EL (cell line): ENCODE results near the gene STK16.
"Not testable (repeated sequence)": the region's sequence is repeated elsewhere in the genome, so short reads cannot be mapped to it uniquely, and the experiment has no call there.

ENCODE experiments used
- DNase-seq: peaks from one replicate; pipeline ENCODE4 v3.0.0-alpha.2; 2016

Gene STK16

DNA sequence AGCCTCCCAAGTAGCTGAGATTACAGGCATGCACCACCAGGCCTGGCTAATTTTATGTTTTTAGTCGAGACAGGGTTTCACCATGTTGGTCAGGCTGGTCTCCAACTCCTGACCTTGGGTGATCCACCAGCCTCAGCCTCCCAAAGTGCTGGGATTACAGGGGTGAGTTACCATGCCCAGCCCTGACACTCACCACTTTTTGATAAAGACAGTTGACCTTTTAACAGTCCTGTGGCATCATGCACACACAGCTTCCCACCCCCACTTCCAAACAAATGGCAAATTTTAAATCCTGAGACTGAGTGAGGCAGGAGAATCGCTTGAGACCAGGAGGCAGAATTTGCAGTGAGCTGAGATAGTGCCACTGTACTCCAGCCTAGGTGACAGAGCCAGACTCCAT lies 27.7 kb downstream of the STK16 start:
- peak; percentile 43 for DNase-seq

DNA sequence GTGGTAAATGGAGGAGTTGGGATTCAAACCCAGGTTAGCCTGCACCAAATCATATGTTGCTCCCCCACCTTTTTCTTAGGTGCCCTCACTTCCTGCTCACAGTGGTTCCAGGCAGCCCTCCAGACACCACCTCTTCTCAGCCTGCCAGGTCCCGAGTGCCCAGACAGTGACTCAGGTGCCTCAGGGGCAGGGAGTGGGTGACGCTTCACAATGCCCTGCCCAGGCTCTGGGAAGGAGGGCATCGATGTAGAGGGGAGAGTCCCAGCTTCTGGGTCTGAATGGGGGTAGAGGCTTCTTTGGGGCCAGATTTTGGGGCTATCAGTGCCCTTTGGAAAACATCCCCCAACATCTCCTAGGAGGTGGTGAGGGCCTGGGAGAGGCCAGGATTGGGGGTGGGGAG lies 28.7 kb downstream of the STK16 start:
- DNase-seq = peak; percentile 65

DNA sequence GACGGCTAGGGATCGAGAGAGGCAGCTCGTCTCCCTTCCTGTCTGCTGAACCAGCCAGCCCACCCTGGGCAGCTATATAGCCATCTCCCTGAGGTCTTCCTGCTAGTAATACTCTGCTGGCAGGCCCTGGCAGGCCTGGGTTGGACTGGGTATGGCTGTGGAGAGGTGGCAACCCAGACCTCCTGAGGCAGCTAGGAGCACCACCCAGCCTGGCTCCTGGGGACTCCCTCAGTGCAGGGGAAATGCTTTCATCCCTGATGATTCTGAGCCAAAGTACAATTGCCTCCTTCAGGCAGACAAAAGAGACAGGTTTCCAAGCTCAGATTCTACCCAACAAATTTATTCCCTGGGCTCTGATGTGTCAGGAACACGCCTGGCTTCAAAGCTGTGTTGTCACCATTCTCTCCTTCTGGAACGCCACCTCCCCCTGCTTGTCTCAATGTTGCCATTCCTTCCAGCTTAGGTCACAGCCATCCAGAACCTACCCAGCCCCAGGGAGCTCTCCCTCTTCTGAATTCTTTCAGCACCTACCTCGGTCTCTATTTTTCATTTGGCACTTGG lies 29.2 kb downstream of the STK16 start:
- DNase-seq = peak; percentile 86

DNA sequence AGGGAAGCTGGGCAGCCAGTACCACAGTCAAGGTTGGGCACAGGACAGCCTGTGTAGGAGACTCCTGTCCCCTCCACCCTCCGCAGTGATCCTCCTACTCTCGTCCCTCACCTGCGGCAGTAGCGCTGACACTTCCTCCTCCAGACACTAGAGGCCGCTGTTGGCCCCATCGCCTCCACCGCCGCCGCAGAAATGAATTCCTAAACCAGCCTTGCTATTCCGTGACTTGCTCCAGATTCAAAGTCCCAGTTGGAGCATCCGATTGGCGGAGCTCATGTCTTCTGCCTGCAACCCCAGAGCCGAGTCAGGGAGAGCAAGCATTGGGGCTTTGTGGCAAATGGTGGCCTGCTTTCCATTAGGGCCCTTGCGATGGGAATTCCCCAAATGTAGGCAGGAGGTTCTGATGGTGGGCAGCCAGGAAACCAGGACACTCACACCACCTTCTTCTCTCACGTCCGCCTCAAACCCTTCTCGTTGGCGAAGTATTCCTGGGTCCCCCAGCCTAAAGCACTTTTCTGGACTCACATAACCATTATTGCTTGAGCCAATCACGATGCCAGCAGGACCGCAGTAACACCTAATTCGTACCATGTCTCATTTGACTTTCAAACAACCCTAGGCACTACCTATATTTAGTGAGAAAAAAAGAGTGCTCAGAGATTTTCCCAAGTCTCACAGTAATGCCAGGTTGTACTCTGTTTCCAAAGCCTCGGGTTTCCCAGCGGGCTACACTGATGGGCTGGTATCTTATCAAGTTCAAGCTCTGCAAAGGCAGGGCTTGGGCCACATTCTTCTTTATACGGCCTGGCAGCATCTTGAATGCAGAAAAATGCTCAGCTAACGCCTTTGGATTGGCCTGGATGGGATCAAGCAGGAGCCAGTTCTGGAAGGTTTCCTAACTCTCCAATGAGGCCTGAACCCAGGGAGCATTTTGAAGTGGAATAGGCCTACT lies 32.7 kb downstream of the STK16 start:
- peak; percentile 78 for DNase-seq

DNA sequence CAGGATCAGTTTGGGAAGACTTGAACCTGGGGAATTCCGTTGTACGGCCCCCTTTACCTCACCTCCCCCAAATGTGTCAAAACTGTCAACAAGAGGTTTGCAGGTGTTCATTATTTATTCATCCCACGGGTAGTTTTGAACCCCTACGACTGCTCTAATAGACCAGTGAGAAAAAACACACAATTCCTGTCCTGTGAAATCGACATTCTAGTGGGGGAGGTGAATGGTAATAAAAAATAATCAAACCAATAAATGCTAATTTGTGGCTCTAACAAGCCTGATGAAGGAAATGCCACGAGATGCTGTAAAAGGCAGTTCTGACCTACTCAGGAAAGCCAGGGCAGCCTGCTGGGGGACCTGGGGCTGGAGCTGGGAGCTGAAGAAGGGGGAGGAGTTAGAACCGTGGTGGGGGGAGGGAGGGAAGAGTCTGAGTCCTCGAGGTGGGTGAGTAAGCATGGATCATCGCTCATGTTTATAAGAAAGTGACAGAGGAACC lies 33.4 kb downstream of the STK16 start:
- DNase-seq = no peak

DNA sequence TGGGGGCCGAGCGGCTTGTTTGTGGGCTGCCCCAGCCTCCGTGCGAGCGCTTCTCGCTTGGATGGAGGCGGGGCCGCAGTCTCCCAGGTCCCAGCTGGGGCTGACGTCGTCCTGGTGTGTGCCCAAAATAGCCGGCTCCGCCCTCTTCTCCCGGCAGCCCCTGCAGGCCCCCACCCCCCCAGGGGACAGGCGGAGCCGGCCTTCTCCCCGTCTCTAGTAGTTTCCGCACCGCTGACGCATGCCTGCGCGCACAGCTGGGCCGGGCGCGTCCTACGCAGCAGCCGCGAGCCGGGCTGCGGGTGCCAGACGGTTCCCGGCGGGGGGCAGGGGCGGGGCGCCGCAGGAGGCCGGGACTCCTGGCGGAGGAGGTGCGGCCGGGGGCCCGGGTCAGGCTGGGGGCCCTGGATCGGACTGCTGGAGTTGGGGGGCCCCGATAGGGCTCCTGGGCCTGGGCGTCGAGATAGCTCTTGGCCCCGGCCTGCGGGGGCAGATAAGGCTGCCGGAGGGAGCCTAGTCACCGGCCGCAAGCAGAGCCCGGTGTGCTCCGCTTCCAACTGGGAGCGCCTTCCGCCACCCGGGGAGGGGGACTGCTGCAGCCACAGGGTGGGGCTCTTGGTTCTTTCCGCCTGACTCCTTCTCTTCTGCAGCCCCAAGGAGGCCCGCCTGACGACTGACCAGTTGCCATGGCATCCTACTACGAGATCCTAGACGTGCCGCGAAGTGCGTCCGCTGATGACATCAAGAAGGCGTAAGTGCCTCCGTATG lies 34.1 kb downstream of the STK16 start, which contains the start of gene DNAJB2:
Gene DNAJB2, plus strand, starts transcription at position 216 of the 765 bp plus-strand sequence. Its CDS starts 468 bp downstream, at position 684.
- peak; percentile 99 for DNase-seq

DNA sequence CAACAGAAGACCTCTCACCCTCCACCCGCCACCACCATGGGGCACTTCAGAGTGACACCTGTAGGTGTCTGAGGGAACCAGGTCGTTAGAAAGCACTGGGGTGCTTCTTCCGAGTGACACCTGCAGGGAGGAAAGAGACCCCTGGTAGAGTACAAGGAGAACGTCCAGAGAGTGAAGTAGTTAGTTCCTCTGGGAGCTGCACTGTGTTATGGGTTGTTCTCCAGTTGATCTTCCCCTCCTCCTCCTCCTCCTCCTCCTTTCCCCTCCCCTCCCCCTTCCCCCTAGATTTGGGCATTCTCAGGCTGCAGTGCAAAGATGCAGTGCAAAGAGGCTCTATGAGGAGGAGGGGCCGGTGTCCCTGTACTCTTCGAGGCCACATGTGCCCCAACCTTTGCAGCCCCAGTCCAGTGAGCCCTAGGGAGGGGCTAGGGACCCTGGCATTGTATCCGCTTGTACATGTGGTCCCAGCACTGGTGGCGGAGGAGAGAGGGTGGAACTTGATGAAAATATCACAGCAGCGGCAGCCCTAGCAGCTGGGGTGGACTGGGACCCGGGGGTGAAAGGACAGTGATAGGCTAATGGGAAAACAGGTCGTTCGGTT lies 34.7 kb downstream of the STK16 start:
- no peak for DNase-seq

DNA sequence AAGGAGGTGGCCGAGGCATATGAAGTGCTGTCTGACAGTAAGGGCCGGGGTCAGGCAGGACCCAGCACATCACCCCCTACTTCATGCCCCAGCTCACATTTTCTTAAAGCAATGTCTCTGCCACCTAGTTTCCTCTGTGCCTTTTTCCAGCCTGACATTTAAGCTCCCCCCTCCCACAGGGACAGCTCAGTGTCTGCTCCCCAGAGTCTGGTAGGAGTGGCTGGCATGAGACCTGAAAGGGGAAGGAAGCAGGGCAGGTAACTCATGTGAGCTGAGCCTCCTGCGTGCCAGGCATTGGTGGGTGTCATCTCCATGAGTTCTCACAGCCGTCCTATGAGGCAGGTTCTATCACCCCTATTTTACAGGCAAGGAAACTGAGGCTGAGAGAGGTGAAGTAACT lies 35.4 kb downstream of the STK16 start:
- DNase-seq = no peak

DNA sequence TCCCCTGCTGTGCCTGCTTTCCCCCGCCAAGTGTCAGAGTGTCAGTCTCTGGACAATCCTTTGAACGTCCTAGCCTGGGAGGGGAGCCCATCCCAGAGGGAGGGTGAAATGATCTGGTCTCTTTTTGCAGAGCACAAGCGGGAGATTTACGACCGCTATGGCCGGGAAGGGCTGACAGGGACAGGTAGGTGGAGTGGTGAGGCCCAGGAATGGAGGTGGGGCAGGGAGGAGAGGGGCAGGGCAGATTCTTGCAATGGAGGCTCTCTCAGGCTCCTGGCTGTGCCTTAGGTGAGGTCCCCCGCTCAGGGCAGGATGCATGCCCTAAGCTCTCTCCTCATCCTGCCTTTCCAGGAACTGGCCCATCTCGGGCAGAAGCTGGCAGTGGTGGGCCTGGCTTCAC lies 36.3 kb downstream of the STK16 start:
- no peak for DNase-seq

DNA sequence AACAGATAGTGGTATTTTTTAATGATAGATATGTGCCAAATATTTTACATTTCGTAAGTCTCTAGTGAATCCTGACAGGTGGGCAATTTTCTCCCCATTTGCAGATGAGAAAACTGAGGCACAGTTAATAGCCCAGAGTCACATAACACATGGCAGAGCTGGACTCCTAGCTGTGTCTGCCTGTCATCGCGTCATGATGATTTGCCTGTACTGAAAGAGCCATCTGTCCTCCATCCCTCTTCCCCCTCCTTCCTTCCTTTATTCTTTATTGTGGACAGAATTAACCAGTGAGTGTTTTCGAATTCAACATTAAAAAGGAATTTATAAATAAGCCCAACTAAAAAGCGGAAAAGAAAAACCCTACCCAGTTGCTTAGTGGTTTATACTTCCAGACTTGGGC lies 37.1 kb downstream of the STK16 start:
- no peak for DNase-seq

DNA sequence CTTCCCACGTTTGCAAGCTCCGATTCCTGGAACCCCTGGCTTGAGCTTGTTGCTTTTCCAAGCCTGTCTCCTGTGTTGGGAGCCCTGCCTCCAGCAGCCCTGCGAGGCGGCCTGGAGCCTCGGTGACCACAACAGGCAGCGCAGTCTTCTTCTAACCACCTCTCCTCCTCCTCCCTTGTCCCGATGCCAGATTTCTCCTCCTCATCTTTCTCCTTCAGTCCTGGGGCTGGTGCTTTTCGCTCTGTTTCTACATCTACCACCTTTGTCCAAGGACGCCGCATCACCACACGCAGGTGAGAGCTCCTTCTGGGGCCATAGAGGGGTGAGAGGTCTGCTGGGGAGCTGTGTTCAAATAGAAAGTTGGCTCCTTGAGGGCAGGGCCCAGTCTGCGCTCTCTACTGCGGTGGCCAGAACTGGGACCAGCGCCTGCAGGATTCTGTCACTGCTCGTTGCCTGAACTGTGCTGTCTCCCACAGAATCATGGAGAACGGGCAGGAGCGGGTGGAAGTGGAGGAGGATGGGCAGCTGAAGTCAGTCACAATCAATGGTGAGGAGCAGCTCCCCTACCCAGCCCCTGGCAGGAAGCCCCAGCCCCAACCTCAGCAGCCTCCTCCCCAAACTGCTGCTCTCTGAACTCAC lies 37.8 kb downstream of the STK16 start:
- DNase-seq = no peak

DNA sequence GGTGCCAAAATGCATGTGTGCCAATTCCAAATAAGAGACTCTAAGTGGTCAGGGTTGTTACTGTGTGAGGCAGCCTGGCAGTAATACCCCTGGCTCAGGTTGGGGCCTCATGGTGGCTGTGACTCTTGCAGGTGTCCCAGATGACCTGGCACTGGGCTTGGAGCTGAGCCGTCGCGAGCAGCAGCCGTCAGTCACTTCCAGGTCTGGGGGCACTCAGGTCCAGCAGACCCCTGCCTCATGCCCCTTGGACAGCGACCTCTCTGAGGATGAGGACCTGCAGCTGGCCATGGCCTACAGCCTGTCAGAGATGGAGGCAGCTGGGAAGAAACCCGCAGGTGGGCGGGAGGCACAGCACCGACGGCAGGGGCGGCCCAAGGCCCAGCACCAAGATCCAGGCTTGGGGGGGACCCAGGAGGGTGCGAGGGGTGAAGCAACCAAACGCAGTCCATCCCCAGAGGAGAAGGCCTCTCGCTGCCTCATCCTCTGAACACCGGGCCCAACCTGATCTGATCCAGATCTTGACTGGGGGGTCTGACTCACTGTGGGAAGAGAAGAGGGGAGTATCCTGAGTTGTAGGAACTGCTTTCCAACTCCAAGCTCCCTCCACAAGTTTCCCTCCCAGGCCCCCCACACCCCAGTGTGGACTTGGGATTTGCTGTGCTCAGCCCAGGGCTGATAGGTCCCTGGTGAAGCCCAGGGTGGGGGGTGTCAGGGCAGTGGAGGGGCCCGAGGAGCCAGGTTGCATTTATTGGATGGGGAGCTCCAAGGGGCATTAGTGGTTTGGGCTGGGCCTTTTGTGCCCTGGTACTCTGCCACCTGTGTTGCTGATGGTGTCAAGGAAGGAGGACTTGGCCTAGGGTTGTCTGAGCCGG lies 39.5 kb downstream of the STK16 start:
- DNase-seq = no peak

DNA sequence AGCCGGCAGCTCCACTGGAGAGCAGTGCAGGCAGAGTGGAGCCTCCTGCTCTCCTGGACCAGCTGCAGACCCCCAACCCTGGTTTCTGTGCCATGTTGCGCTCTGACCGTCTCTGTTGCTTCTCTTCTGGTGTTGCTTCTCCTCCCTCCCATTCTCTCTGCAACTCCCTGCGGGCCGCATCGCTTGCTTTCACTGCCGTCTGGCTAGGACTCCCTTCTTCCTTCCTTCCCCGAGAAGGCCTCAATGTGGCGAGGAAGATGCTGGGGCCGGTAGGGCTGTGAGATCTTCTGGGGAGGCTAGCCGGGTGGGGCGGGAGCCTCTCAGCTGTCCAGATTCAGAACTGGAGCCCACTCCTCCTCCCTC lies 40.1 kb downstream of the STK16 start:
- no peak for DNase-seq

DNA sequence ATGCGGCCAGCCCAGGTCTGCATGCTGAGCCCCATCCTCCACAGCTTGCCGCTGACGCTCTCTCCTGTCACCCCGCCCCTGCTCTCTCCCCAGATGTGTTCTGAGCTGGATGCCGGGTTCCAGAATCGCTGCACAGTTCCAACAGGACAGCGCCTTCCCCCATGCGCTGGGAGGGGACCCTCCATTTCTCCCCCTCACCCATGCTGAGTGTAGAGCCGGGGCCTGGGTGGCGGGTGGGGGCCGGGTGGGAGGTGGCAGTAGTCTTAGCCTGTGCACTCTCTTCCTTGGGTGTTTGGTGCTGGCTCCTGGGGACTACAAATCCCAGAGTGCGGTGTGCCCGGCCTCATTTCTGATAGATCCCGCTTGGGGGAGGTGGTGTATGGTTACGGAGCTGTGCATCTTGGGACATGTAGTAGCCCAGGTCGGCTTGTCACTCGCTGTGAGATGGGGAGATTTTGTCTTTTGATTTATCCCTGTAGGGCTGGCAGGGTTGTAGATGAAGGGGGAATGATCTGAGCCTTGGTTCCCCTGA lies 40.7 kb downstream of the STK16 start:
- no peak for DNase-seq

DNA sequence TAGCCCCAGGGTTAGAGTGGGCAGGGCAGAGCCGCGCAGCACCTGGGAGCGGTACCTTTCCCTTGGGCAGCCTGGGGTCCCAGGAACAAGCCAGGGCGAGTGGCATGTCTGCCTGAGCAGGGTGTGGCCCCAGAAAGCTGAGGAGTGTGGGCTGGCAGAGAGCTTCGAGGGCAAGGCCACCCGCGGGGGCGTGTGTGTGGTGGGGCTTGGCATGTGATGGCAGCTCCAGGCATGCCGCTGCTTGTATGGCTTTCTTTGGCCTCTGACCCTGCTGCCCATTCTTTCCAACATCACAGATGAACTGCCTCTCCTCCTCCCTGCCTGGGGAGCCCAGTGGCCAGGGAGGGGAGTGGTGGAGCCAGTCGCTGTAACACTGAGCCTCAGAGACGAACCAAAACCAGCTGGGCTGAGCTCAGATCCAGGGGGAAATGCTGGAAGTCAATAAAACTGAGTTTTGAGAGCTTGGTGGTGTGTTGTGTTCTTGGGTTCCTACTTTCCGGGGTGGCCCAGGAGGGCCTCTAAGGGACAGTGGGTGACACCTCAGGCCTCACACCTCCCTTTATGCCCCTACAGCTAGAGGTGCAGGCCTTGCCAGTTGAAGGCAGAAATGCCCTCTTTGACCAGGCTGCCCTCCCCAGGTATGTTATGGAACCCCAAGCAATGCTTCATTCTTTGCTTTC lies 41.3 kb downstream of the STK16 start:
- peak; percentile 36 for DNase-seq

DNA sequence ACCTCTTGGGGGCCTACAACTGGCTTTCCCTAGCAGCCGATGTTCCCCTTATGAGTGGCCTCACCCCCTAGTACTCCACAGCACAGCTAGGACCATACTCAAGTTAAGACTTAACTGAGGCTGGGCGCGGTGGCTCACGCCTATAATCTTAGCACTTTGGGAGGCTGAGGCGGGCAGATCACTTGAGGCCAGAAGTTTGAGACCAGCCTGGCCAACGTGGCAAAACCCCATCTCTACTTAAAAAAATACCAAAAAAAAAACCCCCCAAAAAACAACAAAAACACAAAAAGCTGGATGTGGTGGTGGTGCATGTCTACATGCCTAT lies 41.8 kb downstream of the STK16 start:
- DNase-seq = not testable (repeated sequence)

DNA sequence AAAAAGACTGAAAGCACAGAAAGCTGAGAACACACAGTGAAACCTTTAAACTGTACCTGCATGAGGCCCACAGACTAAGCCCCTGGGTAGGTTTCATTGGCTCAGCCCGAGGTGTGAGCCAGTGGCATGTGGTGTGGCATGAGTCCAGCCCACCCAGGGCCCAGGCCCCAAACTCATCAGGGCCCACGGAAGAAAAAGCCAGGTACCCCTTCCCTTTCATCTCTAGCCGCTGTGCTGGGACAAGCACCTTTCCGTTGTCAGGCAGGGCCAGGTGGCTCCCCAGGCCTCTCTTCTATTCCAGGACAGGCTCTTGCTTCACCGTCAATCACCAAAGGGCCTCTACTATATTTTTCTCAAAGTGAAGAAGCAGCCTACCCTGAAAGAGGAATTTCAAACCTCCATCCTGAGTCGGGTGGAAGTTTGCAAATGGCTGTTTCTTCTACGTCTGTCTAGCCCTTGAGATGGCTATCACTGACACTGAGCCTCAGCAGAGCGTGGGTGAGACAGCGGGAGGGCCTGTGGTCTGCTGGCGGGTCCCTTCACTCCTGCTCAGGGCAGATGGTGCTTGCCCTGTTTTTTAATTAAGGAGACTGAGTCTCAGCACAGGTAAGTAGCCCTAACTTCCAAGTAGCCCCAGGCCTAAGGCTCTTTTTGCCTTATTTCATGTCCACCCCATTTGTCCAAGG lies 42.4 kb downstream of the STK16 start:
- DNase-seq = no peak

DNA sequence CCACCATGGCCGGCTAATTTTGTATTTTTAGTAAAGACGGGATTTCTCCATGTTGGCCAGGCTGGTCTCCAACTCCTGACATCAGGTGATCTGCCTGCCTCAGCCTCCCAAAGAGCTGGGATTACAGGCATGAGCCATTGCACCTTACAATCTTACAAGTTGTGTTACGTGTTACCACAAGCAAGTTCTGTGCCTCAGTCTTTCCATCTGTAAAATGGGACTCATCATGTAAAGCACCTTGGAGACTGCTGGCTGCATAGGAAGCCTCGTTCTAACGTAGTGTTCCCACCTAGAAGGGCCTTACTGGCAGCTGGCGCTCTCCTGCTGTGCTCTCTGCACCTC lies 43.9 kb downstream of the STK16 start:
- DNase-seq = no peak

DNA sequence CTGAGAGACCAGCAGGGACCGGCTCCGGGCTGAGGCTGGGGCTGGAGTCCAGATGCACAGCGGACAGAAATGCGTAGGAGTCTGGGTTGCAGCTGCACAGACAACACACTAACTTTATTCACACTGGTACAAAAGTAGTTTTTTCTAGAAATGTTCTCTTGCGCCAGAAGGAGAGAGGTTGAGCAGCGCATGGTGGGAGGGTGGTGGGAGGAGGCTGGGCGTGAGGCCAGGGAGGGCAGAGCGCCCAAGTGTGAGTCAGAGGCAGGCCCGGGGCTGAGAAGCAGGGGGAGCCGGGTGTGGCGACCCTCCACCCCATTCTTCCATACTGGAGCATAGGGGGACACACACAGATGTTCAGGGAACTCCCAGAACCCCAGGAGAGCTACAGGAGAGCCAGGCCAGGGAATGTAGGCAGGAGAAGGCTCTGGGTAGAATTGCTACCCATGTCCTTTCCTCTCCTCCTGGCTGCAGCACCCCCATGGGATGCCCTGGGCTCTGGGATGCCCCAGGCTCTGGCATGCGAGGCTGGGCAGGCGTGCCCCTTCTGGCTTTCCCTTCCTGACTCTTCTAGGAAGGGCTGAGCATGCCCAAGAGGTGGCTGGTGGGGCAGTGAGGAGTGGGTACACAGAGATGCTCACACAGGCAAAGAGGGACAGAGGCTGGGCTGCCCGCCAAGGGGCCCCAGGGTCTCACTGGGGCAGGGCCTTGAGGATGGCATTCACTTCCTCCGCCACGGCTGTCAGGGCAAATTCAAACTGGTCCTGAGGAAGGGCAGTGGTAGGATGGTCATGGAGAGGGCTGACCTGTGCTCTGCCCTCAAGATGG lies 44.5 kb downstream of the STK16 start:
- peak; percentile 76 for DNase-seq
